Caco-2 (cell line): ENCODE data around the gene CYP2W1. TPM values are rescaled to one million over a fixed set of nuclear protein-coding genes. Genes with fewer than 3 reads are reported as not detected.

Source experiments
- BruUV-seq: library from RNA; stranded (reverse); fragments of 400-500 nt; replicated peaks from 2 replicates; lab custom pipeline; 2021; lab: Mats Ljungman, UMichigan
- CTCF ChIA-PET: fragments of 300-600 bp; sonication (Branson Sonifier 250); formaldehyde crosslinking; loops from one replicate; lab custom pipeline; 2022; ENCODE audit warnings: antibody characterized with exemption; lab: Charles Lee
- POLR2A ChIA-PET: fragments of 300-600 bp; sonication (Branson Sonifier 250); formaldehyde crosslinking; loops from one replicate; lab custom pipeline; 2022; ENCODE audit warnings: antibody characterized with exemption; lab: Charles Lee
- DNase-seq, 2 experiments: peaks; one replicate each; pipeline versions ENCODE4 v3.0.0 to v3.0.0-alpha.2; 2020 to 2022
- H3K27me3 ChIP-seq: replicated peaks from 2 replicates; pipeline ENCODE4 v1.6.0; 2011; ENCODE audit warnings: low read length; ENCODE audit not compliant: control insufficient read depth, insufficient read depth
- H3K36me3 ChIP-seq: 2 replicates; pipeline ENCODE4 v1.5.1; 2011; ENCODE audit warnings: low read length; ENCODE audit not compliant: control insufficient read depth, insufficient read depth
- H3K4me1 ChIP-seq: fragments of 250-450 bp; sonication (Bioruptor Pico); 2 replicates; pipeline ENCODE4 v1.5.1; 2020; ENCODE audit warnings: mild to moderate bottlenecking
- H3K4me3 ChIP-seq: 2 replicates; pipeline ENCODE4 v1.5.1; 2011; ENCODE audit warnings: low read depth, mild to moderate bottlenecking, control low read depth, low read length
- H3K9me3 ChIP-seq: fragments of 250-450 bp; sonication (Bioruptor Pico); 2 replicates; pipeline ENCODE4 v1.5.1; 2020; ENCODE audit warnings: mild to moderate bottlenecking, moderate library complexity
- H3K27ac Mint-ChIP-seq: one replicate; pipeline ENCODE4 v1.8.0; 2022; ENCODE audit warnings: mixed read lengths; ENCODE audit not compliant: unreplicated experiment
- H3K27me3 Mint-ChIP-seq: one replicate; pipeline ENCODE4 v1.8.0; 2022; ENCODE audit warnings: mixed read lengths; ENCODE audit not compliant: insufficient read depth, unreplicated experiment
- H3K36me3 Mint-ChIP-seq: one replicate; pipeline ENCODE4 v1.8.0; 2022; ENCODE audit warnings: mild to moderate bottlenecking, mixed read lengths; ENCODE audit not compliant: insufficient read depth, unreplicated experiment
- H3K4me1 Mint-ChIP-seq: one replicate; pipeline ENCODE4 v1.8.0; 2022; ENCODE audit warnings: low read depth, mixed read lengths; ENCODE audit not compliant: unreplicated experiment
- H3K4me3 Mint-ChIP-seq: one replicate; pipeline ENCODE4 v1.8.0; 2022; ENCODE audit warnings: mild to moderate bottlenecking, moderate library complexity, mixed read lengths; ENCODE audit not compliant: unreplicated experiment
- H3K9me3 Mint-ChIP-seq: one replicate; pipeline ENCODE4 v1.8.0; 2022; ENCODE audit warnings: mixed read lengths; ENCODE audit not compliant: unreplicated experiment
- CTCF ChIP-seq, 2 experiments: fragments of 200-600 bp in 1 of 2; IDR thresholded peaks; 1 replicate in 1 of 2; 2 replicates in 1 of 2; pipeline versions ENCODE4 v1.5.1 to v1.8.0; 2011 to 2022; ENCODE audit warnings: antibody characterized with exemption in 1 of 2, control low read depth in 1 of 2, inconsistent platforms in 1 of 2, low read depth in 1 of 2, low read length in 1 of 2, mild to moderate bottlenecking in 1 of 2, moderate library complexity in 1 of 2; ENCODE audit not compliant: insufficient read depth in 1 of 2, severe bottlenecking in 1 of 2, unreplicated experiment in 1 of 2
- intact Hi-C: fragments of 100-400 bp; cut with micrococcal nuclease; formaldehyde crosslinking; loops from one replicate; pipeline ENCODE4 v1.10.0; 2022; ENCODE audit not compliant: unreplicated experiment
- total RNA-seq: library from RNA; stranded (reverse); gene quantifications from 2 replicates; pipeline ENCODE4 v1.2.3, GENCODE V29; 2022

CYP2W1 gene
- total RNA-seq, 1 experiment from 2014 or later = 24.0 TPM

GRCh38 chr7:977326-978048, 5.5 kb upstream of the CYP2W1 start:
- H3K27me3 Mint-ChIP-seq = no peaks in the 10 kb centered on the region
- Histone ChIP-seq H3K4me1 (peaks cover 66% of the 10 kb centered on the region), H3K36me3 (no peaks in the 10 kb centered on the region), H3K4me3 (no peak overlapping the region; the same call in 1 of the 2 replicates), H3K9me3 (no peaks in the 10 kb centered on the region), H3K27me3 (no peaks in the 10 kb centered on the region)
- intact Hi-C loops = loop anchor here (1.0 to 5.0 kb wide), 4 partner anchors 31 to 205 kb away; partner anchors contain the start of gene GPR146
- ChIA-PET CTCF (interaction anchor here (0.6 to 2.4 kb wide), 8 partner anchors 14 to 198 kb away, joined by 3 to 33 read pairs (median 3); no protein-coding TSS in a partner anchor), POLR2A (interaction anchor here (0.5 to 1.6 kb wide), 6 partner anchors 15 to 237 kb away, joined by 3 to 6 read pairs (median 4); a partner anchor contains a TSS)
- no peaks in the 10 kb centered on the region for H3K9me3 Mint-ChIP-seq
- H3K4me3 Mint-ChIP-seq = peak overlapping the region; percentile 88
- peak overlapping the region; percentile 88 for H3K27ac Mint-ChIP-seq
- no peak for TF ChIP-seq CTCF (IDR thresholded peaks at IDR 0.05; ENCODE audit: insufficient read depth in 1 of 2, low read depth in 1 of 2, low read length in 1 of 2, severe bottlenecking in 1 of 2, unreplicated experiment in 1 of 2)
- peaks cover 32% of the 10 kb centered on the region for H3K36me3 Mint-ChIP-seq
- H3K4me1 Mint-ChIP-seq = peaks cover 11% of the 10 kb centered on the region
- DNase-seq = peak; percentile 89 to 93
- BruUV-seq = no TSS peak

- ChIA-PET CTCF (interaction anchor here (0.6 to 2.4 kb wide), 8 partner anchors 13 to 198 kb away, joined by 3 to 33 read pairs (median 3); no protein-coding TSS in a partner anchor), POLR2A (interaction anchor here (0.5 to 1.6 kb wide), 5 partner anchors 14 to 236 kb away, joined by 3 to 6 read pairs (median 4); no protein-coding TSS in a partner anchor)
- Mint-ChIP-seq H3K4me1 (peaks cover 11% of the 10 kb centered on the region), H3K9me3 (no peaks in the 10 kb centered on the region), H3K4me3 (peak overlapping the region; percentile 88), H3K27ac (peak overlapping the region; percentile 88), H3K27me3 (no peaks in the 10 kb centered on the region), H3K36me3 (peaks cover 27% of the 10 kb centered on the region)
- H3K4me1 ChIP-seq = peaks cover 65% of the 10 kb centered on the region
- H3K9me3 ChIP-seq = no peaks in the 10 kb centered on the region
- no peaks in the 10 kb centered on the region for H3K27me3 ChIP-seq
- DNase-seq = no peak
- intact Hi-C loops = loop anchor here (5.0 kb wide), 3 partner anchors 64 to 204 kb away; partner anchors contain the start of gene GPR146
- H3K36me3 ChIP-seq = no peaks in the 10 kb centered on the region
- TF ChIP-seq CTCF (IDR thresholded peaks at IDR 0.05; ENCODE audit: insufficient read depth in 1 of 2, low read depth in 1 of 2, low read length in 1 of 2, severe bottlenecking in 1 of 2, unreplicated experiment in 1 of 2) = no peak
- BruUV-seq = no TSS peak
- H3K4me3 ChIP-seq = no peak overlapping the region
Observed at GRCh38 chr7:978049-978346, 5.0 kb upstream of the CYP2W1 start.

DNA sequence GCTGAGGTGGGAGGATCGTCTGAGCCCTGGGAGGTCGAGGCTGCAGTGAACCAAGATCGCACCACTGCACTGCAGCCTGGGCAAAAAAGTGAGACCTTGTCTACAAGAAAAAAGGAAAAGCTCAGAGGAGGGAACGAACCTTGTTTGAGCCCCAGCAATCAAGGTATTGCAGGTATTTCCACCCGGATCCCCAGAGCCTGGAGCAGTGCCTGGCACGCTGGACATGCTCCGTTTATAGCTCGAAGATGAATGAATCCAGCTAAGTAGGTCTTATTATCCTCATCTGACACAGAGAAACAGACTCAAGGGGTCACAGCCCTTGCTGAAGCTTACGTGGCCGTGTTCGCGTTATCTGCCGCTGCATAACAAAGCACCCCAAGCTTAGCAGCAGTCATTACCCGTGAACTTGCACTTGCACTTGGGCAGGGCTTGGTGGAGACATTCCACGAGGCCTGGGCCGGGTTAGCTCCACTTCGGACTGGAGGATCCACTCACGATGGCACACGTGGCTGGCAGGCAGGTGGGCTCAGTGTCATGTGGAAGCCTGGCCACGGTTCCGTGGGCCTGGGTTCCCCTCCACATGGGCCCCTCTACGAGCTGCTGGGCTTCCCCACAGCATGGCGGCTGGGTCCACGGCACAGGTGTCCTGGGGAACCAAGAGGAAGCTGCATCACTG, 4.4 kb upstream of the CYP2W1 start:
- no peaks in the 10 kb centered on the region for H3K36me3 ChIP-seq
- H3K27me3 Mint-ChIP-seq = no peaks in the 10 kb centered on the region
- BruUV-seq = TSS peak; percentile 69
- H3K9me3 ChIP-seq = no peaks in the 10 kb centered on the region
- no peak for TF ChIP-seq CTCF (IDR thresholded peaks at IDR 0.05; ENCODE audit: insufficient read depth in 1 of 2, low read depth in 1 of 2, low read length in 1 of 2, severe bottlenecking in 1 of 2, unreplicated experiment in 1 of 2)
- H3K9me3 Mint-ChIP-seq = no peaks in the 10 kb centered on the region
- peak overlapping the region; percentile 88 for H3K27ac Mint-ChIP-seq
- POLR2A ChIA-PET = interaction anchor here (0.5 to 1.6 kb wide), 2 partner anchors 33 to 236 kb away, joined by 6 read pairs; no protein-coding TSS in a partner anchor
- CTCF ChIA-PET = interaction anchor here (0.7 to 2.4 kb wide), 5 partner anchors 13 to 107 kb away, joined by 3 to 33 read pairs (median 4); no protein-coding TSS in a partner anchor
- H3K4me1 ChIP-seq = peaks cover 65% of the 10 kb centered on the region
- no peak for DNase-seq
- H3K4me1 Mint-ChIP-seq = peaks cover 11% of the 10 kb centered on the region
- H3K4me3 Mint-ChIP-seq = peak overlapping the region; percentile 88
- no peaks in the 10 kb centered on the region for H3K27me3 ChIP-seq
- intact Hi-C loops = loop anchor here (5.0 kb wide), 3 partner anchors 64 to 204 kb away; partner anchors contain the start of gene GPR146
- peaks cover 22% of the 10 kb centered on the region for H3K36me3 Mint-ChIP-seq
- no peak overlapping the region for H3K4me3 ChIP-seq
